CD4-positive, alpha-beta T cell (primary cell): ENCODE data around the gene POU2F3. TPM values are rescaled to one million over a fixed set of nuclear protein-coding genes. Genes with fewer than 3 reads are reported as not detected.
A peak's percentile ranks its signal among the peaks of the same experiment; 100 is the strongest.

ENCODE experiments used
- ATAC-seq: fragments of 200-7000 bp; cut with Tn5 transposase; one replicate; pipeline ENCODE4 v1.10.0; 2022; ENCODE audit warnings: mild to moderate bottlenecking; ENCODE audit not compliant: poor library complexity
- CTCF ChIA-PET: fragments of 350-600 bp; sonication (Branson Sonifier 250); formaldehyde crosslinking; loops from one replicate; lab custom pipeline; 2021; ENCODE audit warnings: antibody characterized with exemption, inconsistent platforms; lab: Charles Lee
- POLR2A ChIA-PET: fragments of 350-600 bp; sonication (Branson Sonifier 250); formaldehyde crosslinking; loops from one replicate; lab custom pipeline; 2021; ENCODE audit warnings: antibody characterized with exemption, inconsistent platforms; lab: Charles Lee
- DNase-seq, 14 experiments: peaks; one replicate each; pipeline ENCODE4 v3.0.0-alpha.2; 2013 to 2020; ENCODE audit warnings: mixed read lengths in 2 of 14
- H3K27ac ChIP-seq, 2 donors: one replicate each; pipeline versions ENCODE4 v1.5.1 to v1.7.0; 2013; ENCODE audit warnings: low read length in 2 of 2, low read depth in 1 of 2, mild to moderate bottlenecking in 1 of 2
- H3K27me3 ChIP-seq, 2 experiments: 1 replicate in 1 of 2; 2 replicates in 1 of 2; pipeline versions ENCODE4 v1.6.1 to v1.7.0; 2013; ENCODE audit warnings: low read length in 2 of 2, control low read depth in 1 of 2, mild to moderate bottlenecking in 1 of 2, moderate library complexity in 1 of 2; ENCODE audit not compliant: insufficient read depth in 2 of 2, control insufficient read depth in 1 of 2
- H3K36me3 ChIP-seq: one replicate; pipeline ENCODE4 v1.6.1; 2013; ENCODE audit warnings: low read length, control low read depth; ENCODE audit not compliant: insufficient read depth
- H3K4me1 ChIP-seq: one replicate; pipeline ENCODE4 v1.6.1; 2013; ENCODE audit warnings: low read length, control low read depth; ENCODE audit not compliant: insufficient read depth
- H3K4me3 ChIP-seq: one replicate; pipeline ENCODE4 v1.5.1; 2013; ENCODE audit warnings: mild to moderate bottlenecking, low read length, moderate library complexity
- H3K9me3 ChIP-seq, 2 experiments: 1 replicate in 1 of 2; 2 replicates in 1 of 2; pipeline versions ENCODE4 v1.6.1 to v1.7.0; 2013; ENCODE audit warnings: low read length in 2 of 2, mild to moderate bottlenecking in 2 of 2, control low read depth in 1 of 2, moderate library complexity in 1 of 2; ENCODE audit not compliant: control insufficient read depth in 1 of 2, insufficient read depth in 1 of 2
- H3K27ac Mint-ChIP-seq: one replicate; pipeline ENCODE4 v1.8.0; 2020; ENCODE audit warnings: mixed read lengths
- H3K27me3 Mint-ChIP-seq: one replicate; pipeline ENCODE4 v1.8.0; 2021; ENCODE audit warnings: mixed read lengths
- H3K36me3 Mint-ChIP-seq: one replicate; pipeline ENCODE4 v1.8.0; 2021; ENCODE audit warnings: low read depth, mixed read lengths
- H3K4me1 Mint-ChIP-seq: one replicate; pipeline ENCODE4 v1.8.0; 2021; ENCODE audit warnings: low read depth, mixed read lengths
- H3K4me3 Mint-ChIP-seq: one replicate; pipeline ENCODE4 v1.8.0; 2020; ENCODE audit warnings: mild to moderate bottlenecking, mixed read lengths
- H3K9me3 Mint-ChIP-seq: one replicate; pipeline ENCODE4 v1.8.0; 2020; ENCODE audit warnings: mixed read lengths
- intact Hi-C, 2 experiments: fragments of 100-400 bp; cut with DNase I in 1 of 2; cut with micrococcal nuclease in 1 of 2; formaldehyde crosslinking; loops; one replicate each; pipeline versions ENCODE4 v1.15.1 to v1.9.0; 2023 to 2025; cut with DNase I, micrococcal nuclease
- total RNA-seq, 174 experiments: library from RNA in 2 of 174; stranded (reverse) in 2 of 174; gene quantifications; one replicate each; pipeline ENCODE4 v1.2.3 and lab custom pipeline; 2021 to 2026
- TF ChIP-seq, protein P1 (sequence below): fragments of 200-600 bp; IDR thresholded peaks from one replicate; pipeline ENCODE4 v1.8.0; 2022; ENCODE audit warnings: antibody characterized with exemption, mild to moderate bottlenecking

The POU2F3 gene
- total RNA-seq, 2 experiments from 2014 or later, result not detected

DNA sequence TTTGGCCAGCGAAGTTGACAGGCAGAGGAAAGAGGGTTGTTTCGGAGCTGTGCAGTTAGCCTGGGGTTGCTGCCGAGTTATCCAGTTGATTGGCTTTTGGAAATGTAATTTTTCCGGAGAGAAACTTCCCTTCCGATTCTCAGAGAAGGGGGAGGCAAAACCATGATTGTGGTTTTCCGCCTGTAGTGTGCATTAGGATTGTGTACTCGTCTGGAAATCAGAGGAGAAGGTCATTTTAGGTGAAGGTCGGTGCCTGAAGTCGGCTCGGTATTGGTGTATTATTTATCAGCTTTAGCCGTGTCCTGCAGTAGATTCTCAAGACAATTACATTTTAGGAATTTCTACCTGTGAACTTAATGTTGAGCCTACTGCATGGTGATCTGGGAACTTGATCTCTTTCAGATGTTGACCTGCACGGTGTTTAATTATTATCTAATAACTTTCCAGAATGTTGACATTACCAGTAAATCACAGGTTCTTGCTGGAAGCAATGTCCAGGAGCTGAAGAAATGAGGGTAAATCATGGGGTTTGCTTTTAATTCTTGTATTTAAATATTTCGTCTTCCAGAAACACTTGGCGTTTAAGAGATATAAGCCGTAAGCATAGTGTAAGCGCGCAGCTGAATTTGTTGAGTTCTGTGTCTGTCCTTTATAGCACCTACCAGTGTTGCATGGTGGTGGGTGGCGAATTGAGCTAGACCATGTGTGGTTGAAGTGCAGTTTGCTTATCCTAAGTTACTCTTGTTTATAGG is 97.6 kb downstream of the POU2F3 start:
- no peak for ATAC-seq
- Histone ChIP-seq H3K4me3 (peak overlapping the region; percentile 77), H3K36me3 (no peaks in the 10 kb centered on the region), H3K27me3 (peaks cover 31 to 58% of the 10 kb centered on the region in 2 experiments), H3K4me1 (peaks cover 26% of the 10 kb centered on the region), H3K27ac (no peak overlapping the region), H3K9me3 (peaks cover under 1 to 4% of the 10 kb centered on the region in 2 experiments)
- H3K27ac Mint-ChIP-seq, result no peak overlapping the region
- intact Hi-C loops, result loop anchor here in 1 of 2 experiments (10.0 kb wide), 1 partner anchor 477 kb away; no protein-coding TSS in a partner anchor
- no peak for DNase-seq
- peaks cover 73% of the 10 kb centered on the region for H3K27me3 Mint-ChIP-seq
- H3K4me3 Mint-ChIP-seq, result peak overlapping the region; percentile 89
- ChIA-PET POLR2A (no interaction called here), CTCF (interaction anchor here (1.0 kb wide), 1 partner anchor 34 kb away, joined by 3 read pairs; no protein-coding TSS in a partner anchor)
- no peaks in the 10 kb centered on the region for H3K36me3 Mint-ChIP-seq
- TF ChIP-seq, protein P1, sequence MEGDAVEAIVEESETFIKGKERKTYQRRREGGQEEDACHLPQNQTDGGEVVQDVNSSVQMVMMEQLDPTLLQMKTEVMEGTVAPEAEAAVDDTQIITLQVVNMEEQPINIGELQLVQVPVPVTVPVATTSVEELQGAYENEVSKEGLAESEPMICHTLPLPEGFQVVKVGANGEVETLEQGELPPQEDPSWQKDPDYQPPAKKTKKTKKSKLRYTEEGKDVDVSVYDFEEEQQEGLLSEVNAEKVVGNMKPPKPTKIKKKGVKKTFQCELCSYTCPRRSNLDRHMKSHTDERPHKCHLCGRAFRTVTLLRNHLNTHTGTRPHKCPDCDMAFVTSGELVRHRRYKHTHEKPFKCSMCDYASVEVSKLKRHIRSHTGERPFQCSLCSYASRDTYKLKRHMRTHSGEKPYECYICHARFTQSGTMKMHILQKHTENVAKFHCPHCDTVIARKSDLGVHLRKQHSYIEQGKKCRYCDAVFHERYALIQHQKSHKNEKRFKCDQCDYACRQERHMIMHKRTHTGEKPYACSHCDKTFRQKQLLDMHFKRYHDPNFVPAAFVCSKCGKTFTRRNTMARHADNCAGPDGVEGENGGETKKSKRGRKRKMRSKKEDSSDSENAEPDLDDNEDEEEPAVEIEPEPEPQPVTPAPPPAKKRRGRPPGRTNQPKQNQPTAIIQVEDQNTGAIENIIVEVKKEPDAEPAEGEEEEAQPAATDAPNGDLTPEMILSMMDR, result no peak
- H3K4me1 Mint-ChIP-seq, result peaks cover 30% of the 10 kb centered on the region
- H3K9me3 Mint-ChIP-seq, result no peaks in the 10 kb centered on the region

DNA sequence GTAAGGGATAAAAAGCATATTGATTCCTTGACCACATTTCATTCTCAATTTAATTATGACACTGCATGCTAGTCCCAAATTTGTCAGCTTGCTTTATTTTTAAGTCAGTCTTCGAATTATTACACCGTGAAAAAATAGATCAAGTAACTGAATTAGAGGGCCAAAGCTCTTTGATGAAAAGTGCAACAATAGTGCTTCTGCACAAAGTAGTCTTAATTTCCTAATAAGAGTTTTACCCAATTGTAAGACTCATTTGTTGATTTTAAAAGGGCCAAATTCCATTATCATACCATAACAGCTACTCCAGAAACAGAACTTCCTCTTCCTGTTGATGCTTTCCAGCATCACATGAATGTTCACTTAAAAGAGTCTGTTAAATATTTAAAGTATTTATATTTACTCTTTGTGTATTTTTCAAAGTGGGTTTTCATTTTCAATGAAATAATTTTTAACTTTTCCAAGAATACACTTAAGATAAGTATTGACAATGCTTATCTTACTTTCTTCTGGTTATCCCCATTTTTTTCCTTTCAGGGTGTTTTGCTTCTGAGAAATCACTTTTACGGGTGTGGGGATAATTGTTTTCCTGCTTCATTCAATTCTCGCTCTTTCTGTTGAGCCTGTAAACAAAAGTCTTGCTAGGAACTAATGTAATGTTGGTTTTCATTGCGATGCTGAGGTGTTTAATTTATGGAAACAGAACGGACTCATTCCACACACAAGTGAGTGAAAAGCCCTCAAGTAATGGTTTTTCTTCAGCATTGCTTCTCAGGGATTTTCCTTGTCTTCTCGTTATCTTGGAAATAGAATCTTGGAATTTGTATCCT is 98.4 kb downstream of the POU2F3 start:
- Mint-ChIP-seq H3K36me3 (no peaks in the 10 kb centered on the region), H3K27ac (no peak overlapping the region), H3K4me1 (peaks cover 30% of the 10 kb centered on the region), H3K9me3 (no peaks in the 10 kb centered on the region), H3K4me3 (peak overlapping the region; percentile 89), H3K27me3 (peaks cover 67% of the 10 kb centered on the region)
- ChIA-PET POLR2A (no interaction called here), CTCF (interaction anchor here (1.0 kb wide), 1 partner anchor 35 kb away, joined by 3 read pairs; no protein-coding TSS in a partner anchor)
- H3K36me3 ChIP-seq, result no peaks in the 10 kb centered on the region
- no peak overlapping the region for H3K4me3 ChIP-seq
- H3K9me3 ChIP-seq, result peaks cover 4 to 9% of the 10 kb centered on the region in 2 experiments
- peaks cover 32 to 66% of the 10 kb centered on the region in 2 experiments for H3K27me3 ChIP-seq
- ATAC-seq, result no peak
- H3K27ac ChIP-seq, result no peak overlapping the region
- H3K4me1 ChIP-seq, result peaks cover 28% of the 10 kb centered on the region
- TF ChIP-seq, protein P1, result no peak
- intact Hi-C loops, result loop anchor here in 1 of 2 experiments (10.0 kb wide), 1 partner anchor 476 kb away; no protein-coding TSS in a partner anchor
- no peak for DNase-seq

DNA sequence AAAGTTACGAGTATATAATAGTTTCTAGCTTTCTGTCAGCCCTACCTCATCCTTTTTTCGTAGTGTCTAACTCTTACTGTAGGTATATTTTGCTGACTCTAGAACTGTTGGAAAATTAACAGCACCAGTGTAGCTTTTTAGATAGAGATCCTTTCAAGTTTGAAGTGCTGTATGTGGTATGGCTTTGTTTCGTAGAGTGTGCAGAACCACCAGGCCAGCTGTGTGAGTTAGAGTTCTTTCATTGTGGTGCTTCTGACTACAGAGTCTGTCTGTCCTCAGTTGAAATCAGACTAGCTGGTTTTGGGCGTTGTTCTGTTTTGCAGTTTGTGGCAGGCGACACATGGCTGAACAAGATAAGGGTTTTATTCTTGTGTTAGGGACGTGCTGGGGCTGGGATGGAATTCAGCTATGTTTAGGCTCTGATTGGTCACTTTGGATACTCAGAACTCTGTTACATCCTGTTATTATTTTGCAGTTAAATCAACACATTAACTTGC is 99.5 kb downstream of the POU2F3 start:
- Mint-ChIP-seq H3K4me1 (peaks cover 38% of the 10 kb centered on the region), H3K27ac (no peak overlapping the region)
- no peak overlapping the region for H3K4me3 ChIP-seq

More for the DNA sequence above, 99.5 kb downstream of the POU2F3 start:
- Histone ChIP-seq H3K27ac (no peak overlapping the region), H3K36me3 (no peaks in the 10 kb centered on the region), H3K9me3 (peaks cover 4 to 9% of the 10 kb centered on the region in 2 experiments), H3K4me1 (peaks cover 39% of the 10 kb centered on the region), H3K27me3 (peaks cover 35 to 70% of the 10 kb centered on the region in 2 experiments)
- TF ChIP-seq, protein P1, result no peak
- intact Hi-C loops, result loop anchor here in 1 of 2 experiments (10.0 kb wide), 1 partner anchor 475 kb away; no protein-coding TSS in a partner anchor
- Mint-ChIP-seq H3K27me3 (peaks cover 70% of the 10 kb centered on the region), H3K9me3 (no peaks in the 10 kb centered on the region), H3K36me3 (peaks cover 3% of the 10 kb centered on the region), H3K4me3 (no peak overlapping the region)
- CTCF ChIA-PET, result no interaction called here
- no peak for ATAC-seq
- POLR2A ChIA-PET, result no interaction called here
- peak in 3 of 14 experiments; percentile 16 to 20 (median 19) for DNase-seq
